Endothelial cell of umbilical vein (primary cell): ENCODE measurements around the gene A1CF. TPM values are rescaled to one million over a fixed set of nuclear protein-coding genes. Genes with fewer than 3 reads are reported as not detected.

Source experiments
- BruUV-seq: library from RNA; stranded (reverse); fragments of 400-500 nt; replicated peaks from 2 replicates; lab custom pipeline; 2021; lab: Mats Ljungman, UMichigan
- CTCF ChIA-PET: fragments of 300-600, 350-600 bp; sonication (Branson Sonifier 250); formaldehyde crosslinking; loops from one replicate; lab custom pipeline; 2021; ENCODE audit warnings: antibody characterized with exemption, inconsistent platforms; lab: Charles Lee
- POLR2A ChIA-PET: fragments of 300-600, 350-600 bp; sonication (Branson Sonifier 250); formaldehyde crosslinking; loops from one replicate; lab custom pipeline; 2021; ENCODE audit warnings: antibody characterized with exemption, inconsistent platforms; lab: Charles Lee
- DNase-seq: peaks from one replicate; pipeline ENCODE4 v3.0.0-alpha.2; 2011; ENCODE audit warnings: low read depth, low spot score
- FAIRE-seq: peaks from 2 replicates; lab custom pipeline; 2011; peaks lifted over from hg19 to GRCh38; lab: Jason Lieb, UNC
- H2AFZ ChIP-seq: 2 replicates; pipeline ENCODE4 v1.6.0; 2012; ENCODE audit warnings: low read depth, low read length, control low read depth, inconsistent platforms
- H3K27ac ChIP-seq: 2 replicates; pipeline ENCODE4 v1.5.1; 2011; ENCODE audit warnings: low read depth, mild to moderate bottlenecking, control low read depth, low read length, moderate library complexity; ENCODE audit not compliant: insufficient read depth
- H3K27me3 ChIP-seq, 2 experiments: 2 replicates each; pipeline versions ENCODE4 v1.6.0 to v1.6.1; 2011; ENCODE audit warnings: low read length in 2 of 2, mixed read lengths in 1 of 2; ENCODE audit not compliant: control insufficient read depth in 2 of 2, insufficient read depth in 2 of 2
- H3K36me3 ChIP-seq, 2 experiments: 2 replicates in 1 of 2; 3 replicates in 1 of 2; pipeline ENCODE4 v1.5.1; 2011; ENCODE audit warnings: low read length in 2 of 2, mild to moderate bottlenecking in 1 of 2, moderate library complexity in 1 of 2; ENCODE audit not compliant: control insufficient read depth in 2 of 2, insufficient read depth in 2 of 2; ENCODE audit errors: extremely low read depth in 1 of 2
- H3K4me1 ChIP-seq: 3 replicates; pipeline ENCODE4 v1.5.1; 2011; ENCODE audit warnings: mild to moderate bottlenecking, low read length; ENCODE audit not compliant: control insufficient read depth, insufficient read depth; ENCODE audit errors: extremely low read depth
- H3K4me2 ChIP-seq: 2 replicates; pipeline ENCODE4 v1.6.1; 2011; ENCODE audit warnings: low read length, control low read depth, mixed read lengths; ENCODE audit not compliant: insufficient read depth
- H3K4me3 ChIP-seq, 3 experiments: fragments of 200-600 bp in 1 of 3; sonication (generic), shearing (Covaris generic) in 1 of 3; replicated peaks in 1 of 3; 2 replicates each; pipeline ENCODE4 v1.5.1; 2011 to 2016; ENCODE audit warnings: control low read depth in 3 of 3, low read length in 3 of 3, mild to moderate bottlenecking in 2 of 3, inconsistent platforms in 1 of 3, low read depth in 1 of 3, moderate library complexity in 1 of 3; ENCODE audit not compliant: insufficient read depth in 1 of 3
- H3K79me2 ChIP-seq: 2 replicates; pipeline ENCODE4 v1.6.0; 2012; ENCODE audit warnings: low read length, inconsistent platforms; ENCODE audit not compliant: control insufficient read depth, insufficient read depth
- H3K9ac ChIP-seq: replicated peaks from 2 replicates; pipeline ENCODE3; 2011; ENCODE audit warnings: low read length, control low read depth; ENCODE audit not compliant: insufficient read depth; ENCODE audit errors: extremely low read depth
- H3K9me1 ChIP-seq: replicated peaks from 3 replicates; pipeline ENCODE4 v1.6.0; 2011; ENCODE audit warnings: mild to moderate bottlenecking, low read length; ENCODE audit not compliant: control insufficient read depth, insufficient read depth; ENCODE audit errors: extremely low read depth
- H3K9me3 ChIP-seq: replicated peaks from 2 replicates; pipeline ENCODE4 v1.5.1; 2012; ENCODE audit warnings: low read length, inconsistent platforms; ENCODE audit not compliant: control insufficient read depth, insufficient read depth
- H4K20me1 ChIP-seq: replicated peaks from 2 replicates; pipeline ENCODE3; 2011; ENCODE audit warnings: mild to moderate bottlenecking, low read length; ENCODE audit not compliant: control insufficient read depth, insufficient read depth; ENCODE audit errors: extremely low read depth
- CTCF ChIP-seq, 2 donors: IDR thresholded peaks; 1 replicate in 1 of 2; 2 replicates in 1 of 2; pipeline ENCODE4 v1.5.1; 2011; ENCODE audit warnings: low read length in 2 of 2, mild to moderate bottlenecking in 2 of 2, moderate library complexity in 2 of 2, control low read depth in 1 of 2, inconsistent platforms in 1 of 2, low read depth in 1 of 2; ENCODE audit not compliant: insufficient read depth in 1 of 2; ENCODE audit errors: extremely low read depth in 1 of 2
- EZH2 ChIP-seq: IDR thresholded peaks from 2 replicates; pipeline ENCODE4 v1.6.1; 2012; ENCODE audit warnings: borderline replicate concordance, low read depth, mild to moderate bottlenecking, moderate library complexity, low read length, inconsistent platforms; ENCODE audit not compliant: severe bottlenecking
- FOS ChIP-seq: IDR thresholded peaks from 2 replicates; pipeline ENCODE4 v1.6.1; 2011; ENCODE audit warnings: mild to moderate bottlenecking, low read length, moderate library complexity, borderline replicate concordance; ENCODE audit not compliant: insufficient read depth
- GATA2 ChIP-seq: IDR thresholded peaks from 2 replicates; pipeline ENCODE4 v1.7.0; 2011; ENCODE audit warnings: low read depth, mild to moderate bottlenecking, moderate library complexity, mixed read lengths, low read length; ENCODE audit not compliant: insufficient read length, insufficient read depth
- JUN ChIP-seq: IDR thresholded peaks from 2 replicates; pipeline ENCODE4 v1.6.1; 2011; ENCODE audit warnings: borderline replicate concordance, low read depth; ENCODE audit not compliant: insufficient read length, insufficient read depth
- MYC ChIP-seq: IDR thresholded peaks from one replicate; pipeline ENCODE4 v1.6.1; 2011; ENCODE audit warnings: mild to moderate bottlenecking, low read depth, low read length
- POLR2A ChIP-seq: IDR thresholded peaks from 2 replicates; pipeline ENCODE4 v1.6.1; 2012; ENCODE audit warnings: low read depth, mild to moderate bottlenecking, control low read depth, low read length
- POLR2AphosphoS5 ChIP-seq: IDR thresholded peaks from 2 replicates; pipeline ENCODE4 v1.6.1; 2012; ENCODE audit warnings: low read depth, mild to moderate bottlenecking, control low read depth, low read length, moderate library complexity; ENCODE audit not compliant: insufficient read depth
- dilution Hi-C: fragments of 300-500 bp; cut with MboI; formaldehyde crosslinking; loops from one replicate; pipeline ENCODE4 v1.15.0; 2019; ENCODE audit warnings: low sequenced_read_pairs; ENCODE audit not compliant: extremely low pct_ligation_motif_present
- intact Hi-C: fragments of 100-400 bp; cut with micrococcal nuclease; formaldehyde crosslinking; loops from one replicate; pipeline ENCODE4 v1.10.0; 2022
- polyA plus RNA-seq, 4 experiments: library from polyadenylated mRNA; depleted of rRNA in 3 of 4; stranded (reverse) in 3 of 4; unstranded in 1 of 4; fragments of >200 nt; gene quantifications; 2 replicates each; pipeline versions ENCODE4 v1.2.1 to v1.2.3, GENCODE V29; 2011 to 2012; ENCODE audit warnings: missing spikeins in 1 of 4
- total RNA-seq: library from RNA; stranded (reverse); gene quantifications from 2 replicates; pipeline ENCODE4 v1.2.3, GENCODE V29; 2021
- TF ChIP-seq, protein P1 (sequence below): IDR thresholded peaks from 2 replicates; pipeline ENCODE4 v1.6.1; 2011; ENCODE audit not compliant: insufficient read depth, insufficient read length

A1CF gene
- total and polyA plus RNA-seq, 2 donors (not counting 3 experiments of a cell fraction or from before 2014, with no cell fraction given), result not detected

- Histone ChIP-seq H3K79me2 (no peaks in the 10 kb centered on the region), H3K4me2 (no peak overlapping the region), H4K20me1 (no peaks in the 10 kb centered on the region), H2AFZ (no peak overlapping the region), H3K9me3 (no peaks in the 10 kb centered on the region), H3K9me1 (no peaks in the 10 kb centered on the region), H3K4me3 (no peak overlapping the region), H3K9ac (no peak overlapping the region), H3K27me3 (no peaks in the 10 kb centered on the region), H3K36me3 (no peaks in the 10 kb centered on the region), H3K27ac (no peak overlapping the region), H3K4me1 (peaks cover 7% of the 10 kb centered on the region)
- peak; percentile 4 for FAIRE-seq
- DNase-seq, result peak; percentile 2
- ChIA-PET CTCF (no interaction called here), POLR2A (no interaction called here)
- TF ChIP-seq EZH2, result no peak
- no peak for TF ChIP-seq JUN
- no peak for TF ChIP-seq CTCF (IDR thresholded peaks at IDR 0.05; ENCODE audit: extremely low read depth in 1 of 2, insufficient read depth in 1 of 2, low read depth in 1 of 2, low read length in 2 of 2)
- TF ChIP-seq GATA2, result no peak
- TF ChIP-seq MYC, result no peak
- no peak for TF ChIP-seq POLR2A
- no peak for TF ChIP-seq FOS
- TF ChIP-seq, protein P1, sequence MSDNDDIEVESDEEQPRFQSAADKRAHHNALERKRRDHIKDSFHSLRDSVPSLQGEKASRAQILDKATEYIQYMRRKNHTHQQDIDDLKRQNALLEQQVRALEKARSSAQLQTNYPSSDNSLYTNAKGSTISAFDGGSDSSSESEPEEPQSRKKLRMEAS, result no peak
- TF ChIP-seq POLR2AphosphoS5, result no peak
- BruUV-seq, result no TSS peak
- intact Hi-C loops (no loop called here), dilution Hi-C loops (no loop called here)
Observed at GRCh38 chr10:50850578-50851230, 34.7 kb downstream of the A1CF start.
